ENCODE data around the gene ERH.

DNA sequence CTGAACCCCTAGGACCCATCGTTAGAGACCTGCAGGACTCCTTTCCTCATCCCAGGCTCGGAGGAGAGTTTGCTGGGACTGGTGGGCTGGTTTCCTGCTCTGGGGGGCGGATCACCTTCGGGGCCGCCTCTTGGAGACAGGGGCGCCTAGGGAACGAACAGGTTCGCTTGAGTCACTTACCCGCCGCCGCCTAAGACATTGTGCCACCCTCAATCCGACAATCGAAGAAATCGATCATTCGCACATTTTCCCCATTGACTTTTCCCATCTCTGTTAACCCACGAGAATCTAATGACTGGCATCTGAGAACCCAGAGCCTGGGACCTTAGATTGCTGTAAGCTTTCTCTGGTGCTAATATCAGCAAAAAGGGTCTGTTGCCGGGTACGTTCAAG is 715 bp upstream of the ERH start:
- TF ChIP-seq, protein P1, sequence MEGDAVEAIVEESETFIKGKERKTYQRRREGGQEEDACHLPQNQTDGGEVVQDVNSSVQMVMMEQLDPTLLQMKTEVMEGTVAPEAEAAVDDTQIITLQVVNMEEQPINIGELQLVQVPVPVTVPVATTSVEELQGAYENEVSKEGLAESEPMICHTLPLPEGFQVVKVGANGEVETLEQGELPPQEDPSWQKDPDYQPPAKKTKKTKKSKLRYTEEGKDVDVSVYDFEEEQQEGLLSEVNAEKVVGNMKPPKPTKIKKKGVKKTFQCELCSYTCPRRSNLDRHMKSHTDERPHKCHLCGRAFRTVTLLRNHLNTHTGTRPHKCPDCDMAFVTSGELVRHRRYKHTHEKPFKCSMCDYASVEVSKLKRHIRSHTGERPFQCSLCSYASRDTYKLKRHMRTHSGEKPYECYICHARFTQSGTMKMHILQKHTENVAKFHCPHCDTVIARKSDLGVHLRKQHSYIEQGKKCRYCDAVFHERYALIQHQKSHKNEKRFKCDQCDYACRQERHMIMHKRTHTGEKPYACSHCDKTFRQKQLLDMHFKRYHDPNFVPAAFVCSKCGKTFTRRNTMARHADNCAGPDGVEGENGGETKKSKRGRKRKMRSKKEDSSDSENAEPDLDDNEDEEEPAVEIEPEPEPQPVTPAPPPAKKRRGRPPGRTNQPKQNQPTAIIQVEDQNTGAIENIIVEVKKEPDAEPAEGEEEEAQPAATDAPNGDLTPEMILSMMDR (IDR thresholded peaks at IDR 0.05), result no peak
- TF ChIP-seq POLR2A (IDR thresholded peaks at IDR 0.05), result no peak
- no peak for TF ChIP-seq POLR2AphosphoS5 (IDR thresholded peaks at IDR 0.05)
